Cardiac ventricle fibroblast (primary cell): Measurements from ENCODE around the gene KLHDC9. TPM values are rescaled to one million over a fixed set of nuclear protein-coding genes. Genes with fewer than 3 reads are reported as not detected.

Experiments
- total RNA-seq: library from RNA; depleted of rRNA; stranded (reverse); fragments of >200 nt; gene quantifications from 2 replicates; pipeline ENCODE4 v1.2.3, GENCODE V29; 2015

The KLHDC9 gene
- total RNA-seq: 2.0 and 2.6 TPM in 2 replicates

GRCh38 chr1:161098210-161099068 lies at the start of gene KLHDC9:
Gene KLHDC9, plus strand, starts transcription at chr1:161098361. Its CDS starts 175 bp downstream, at chr1:161098536.

GRCh38 chr1:161069731-161070270 lies 28.4 kb upstream of the KLHDC9 start, which contains the start of gene ARHGAP30:
Gene ARHGAP30, minus strand, starts transcription at chr1:161069891. Its CDS starts 267 bp downstream, at chr1:161069624.

GRCh38 chr1:161089251-161089924 lies 8.8 kb upstream of the KLHDC9 start, which contains the start of gene NECTIN4:
Gene NECTIN4, minus strand, starts transcription at chr1:161089558. Its CDS starts 262 bp downstream, at chr1:161089296.

GRCh38 chr1:161117759-161118581 lies 19.8 kb downstream of the KLHDC9 start, which contains the start of the genes NIT1 and PFDN2:
Gene NIT1, plus strand, starts transcription at chr1:161118105. Its CDS starts 72 bp downstream, at chr1:161118177.
Gene PFDN2, minus strand, starts transcription at chr1:161118037. Its CDS starts 11 bp downstream, at chr1:161118026.

GRCh38 chr1:161132410-161133219 lies 34.5 kb downstream of the KLHDC9 start, which contains the start of gene DEDD:
Gene DEDD, minus strand, starts transcription at chr1:161132667. Its CDS starts 8,205 bp downstream, at chr1:161124462.

Other genes starting within 250 kb of the KLHDC9 start
- gene CD244, start 235.5 kb upstream of the KLHDC9 start, total RNA-seq: not detected in 2 replicates
- gene ITLN1, start 213.2 kb upstream of the KLHDC9 start, total RNA-seq: 0.37 TPM in 1 of 2 replicates, not detected in the other
- not detected in 2 replicates for gene ITLN2, start 143.6 kb upstream of the KLHDC9 start, total RNA-seq
- gene F11R, start 77.2 kb upstream of the KLHDC9 start, total RNA-seq: 4.1 and 10.9 TPM in 2 replicates
- gene TSTD1, start 59.4 kb upstream of the KLHDC9 start, total RNA-seq: 14.5 and 21.0 TPM in 2 replicates
- gene USF1, start 52.4 kb upstream of the KLHDC9 start, total RNA-seq: 25.1 and 30.8 TPM in 2 replicates
- gene ARHGAP30, start 28.5 kb upstream of the KLHDC9 start, total RNA-seq: not detected in 2 replicates
- 0.10 TPM in 1 of 2 replicates, not detected in the other for gene NECTIN4, start 8.8 kb upstream of the KLHDC9 start, total RNA-seq
- gene PFDN2, start 19.7 kb downstream of the KLHDC9 start, total RNA-seq: 34.9 and 36.8 TPM in 2 replicates
- gene NIT1, start 19.7 kb downstream of the KLHDC9 start, total RNA-seq: 12.6 and 18.6 TPM in 2 replicates
- 26.5 and 28.1 TPM in 2 replicates for gene DEDD, start 34.3 kb downstream of the KLHDC9 start, total RNA-seq
- gene UFC1, start 55.6 kb downstream of the KLHDC9 start, total RNA-seq: 79.6 and 90.7 TPM in 2 replicates
- gene USP21, start 61.1 kb downstream of the KLHDC9 start, total RNA-seq: 11.8 and 16.2 TPM in 2 replicates
- gene PPOX, start 68.1 kb downstream of the KLHDC9 start, total RNA-seq: 6.2 and 7.9 TPM in 2 replicates
- gene B4GALT3, start 79.1 kb downstream of the KLHDC9 start, total RNA-seq: 17.4 and 22.2 TPM in 2 replicates
- 2.2 and 3.6 TPM in 2 replicates for gene ADAMTS4, start 100.7 kb downstream of the KLHDC9 start, total RNA-seq
- gene NDUFS2, start 104.0 kb downstream of the KLHDC9 start, total RNA-seq: 73.1 and 95.8 TPM in 2 replicates
- gene FCER1G, start 116.9 kb downstream of the KLHDC9 start, total RNA-seq: not detected in 2 replicates
- gene APOA2, start 125.3 kb downstream of the KLHDC9 start, total RNA-seq: not detected in 2 replicates
- 2.7 and 5.8 TPM in 2 replicates for gene TOMM40L, start 127.7 kb downstream of the KLHDC9 start, total RNA-seq
- gene NR1I3, start 139.8 kb downstream of the KLHDC9 start, total RNA-seq: not detected in 2 replicates
- gene PCP4L1, start 160.4 kb downstream of the KLHDC9 start, total RNA-seq: not detected in 2 replicates
- gene MPZ, start 211.6 kb downstream of the KLHDC9 start, total RNA-seq: 0.44 and 0.50 TPM in 2 replicates
- gene SDHC, start 216.0 kb downstream of the KLHDC9 start, total RNA-seq: 133 and 154 TPM in 2 replicates